ENCODE data around the gene PTBP3.

Gene PTBP3

GRCh38 chr9:112360047-112360804 is 26.8 kb upstream of the PTBP3 start:
- DNase-seq (ENCODE audit: low read depth), result no peak

- DNase-seq (ENCODE audit: low read depth), result no peak
Observed at GRCh38 chr9:112355427-112355897, 22.0 kb upstream of the PTBP3 start.

GRCh38 chr9:112354081-112354743 is 20.8 kb upstream of the PTBP3 start:
- DNase-seq (ENCODE audit: low read depth), result no peak

- DNase-seq (ENCODE audit: low read depth), result no peak
Observed at GRCh38 chr9:112352209-112352608, 18.8 kb upstream of the PTBP3 start.

- no peak for DNase-seq (ENCODE audit: low read depth)
Observed at GRCh38 chr9:112351184-112351583, 17.8 kb upstream of the PTBP3 start.

GRCh38 chr9:112349008-112349333 is 15.6 kb upstream of the PTBP3 start:
- DNase-seq (ENCODE audit: low read depth), result no peak

- peak; percentile 52 for DNase-seq (ENCODE audit: low read depth)
Observed at GRCh38 chr9:112348257-112349007, 15.0 kb upstream of the PTBP3 start.

GRCh38 chr9:112341730-112342129 is 8.3 kb upstream of the PTBP3 start:
- no peak for DNase-seq (ENCODE audit: low read depth)

GRCh38 chr9:112339886-112340285 is 6.5 kb upstream of the PTBP3 start:
- DNase-seq (ENCODE audit: low read depth), result no peak

- DNase-seq (ENCODE audit: low read depth), result no peak
Observed at GRCh38 chr9:112338561-112338960, 5.1 kb upstream of the PTBP3 start.

- no peak for DNase-seq (ENCODE audit: low read depth)
Observed at GRCh38 chr9:112337547-112337946, 4.1 kb upstream of the PTBP3 start.

- no peak for DNase-seq (ENCODE audit: low read depth)
Observed at GRCh38 chr9:112334432-112334841, 1.0 kb upstream of the PTBP3 start.

GRCh38 chr9:112333639-112334431 is 416 bp upstream of the PTBP3 start:
- DNase-seq (ENCODE audit: low read depth), result peak; percentile 93

GRCh38 chr9:112332674-112332976 is 794 bp downstream of the PTBP3 start:
- no peak for DNase-seq (ENCODE audit: low read depth)

GRCh38 chr9:112332214-112332613 is 1.2 kb downstream of the PTBP3 start:
- no peak for DNase-seq (ENCODE audit: low read depth)

GRCh38 chr9:112331674-112331952 is 1.8 kb downstream of the PTBP3 start:
- no peak for DNase-seq (ENCODE audit: low read depth)

- DNase-seq (ENCODE audit: low read depth), result no peak
Observed at GRCh38 chr9:112328545-112328944, 4.9 kb downstream of the PTBP3 start.

GRCh38 chr9:112327718-112328450 is 5.5 kb downstream of the PTBP3 start:
- no peak for DNase-seq (ENCODE audit: low read depth)

- no peak for DNase-seq (ENCODE audit: low read depth)
Observed at GRCh38 chr9:112326194-112326593, 7.2 kb downstream of the PTBP3 start.

GRCh38 chr9:112325600-112325999 is 7.8 kb downstream of the PTBP3 start:
- DNase-seq (ENCODE audit: low read depth), result no peak

- no peak for DNase-seq (ENCODE audit: low read depth)
Observed at GRCh38 chr9:112325127-112325526, 8.3 kb downstream of the PTBP3 start.

GRCh38 chr9:112323378-112323854 is 10.0 kb downstream of the PTBP3 start:
- DNase-seq (ENCODE audit: low read depth), result no peak
